Erythroblast (primary cell): ENCODE measurements around the gene RPS15.

Experiments used
- GATA1 ChIP-seq: IDR thresholded peaks from 2 replicates; pipeline ENCODE4 v1.6.1; 2011; ENCODE audit warnings: low read depth, mild to moderate bottlenecking, control low read depth, low read length, moderate library complexity
- POLR2A ChIP-seq: IDR thresholded peaks from 2 replicates; pipeline ENCODE4 v1.6.1; 2011; ENCODE audit warnings: mild to moderate bottlenecking, low read length

DNA sequence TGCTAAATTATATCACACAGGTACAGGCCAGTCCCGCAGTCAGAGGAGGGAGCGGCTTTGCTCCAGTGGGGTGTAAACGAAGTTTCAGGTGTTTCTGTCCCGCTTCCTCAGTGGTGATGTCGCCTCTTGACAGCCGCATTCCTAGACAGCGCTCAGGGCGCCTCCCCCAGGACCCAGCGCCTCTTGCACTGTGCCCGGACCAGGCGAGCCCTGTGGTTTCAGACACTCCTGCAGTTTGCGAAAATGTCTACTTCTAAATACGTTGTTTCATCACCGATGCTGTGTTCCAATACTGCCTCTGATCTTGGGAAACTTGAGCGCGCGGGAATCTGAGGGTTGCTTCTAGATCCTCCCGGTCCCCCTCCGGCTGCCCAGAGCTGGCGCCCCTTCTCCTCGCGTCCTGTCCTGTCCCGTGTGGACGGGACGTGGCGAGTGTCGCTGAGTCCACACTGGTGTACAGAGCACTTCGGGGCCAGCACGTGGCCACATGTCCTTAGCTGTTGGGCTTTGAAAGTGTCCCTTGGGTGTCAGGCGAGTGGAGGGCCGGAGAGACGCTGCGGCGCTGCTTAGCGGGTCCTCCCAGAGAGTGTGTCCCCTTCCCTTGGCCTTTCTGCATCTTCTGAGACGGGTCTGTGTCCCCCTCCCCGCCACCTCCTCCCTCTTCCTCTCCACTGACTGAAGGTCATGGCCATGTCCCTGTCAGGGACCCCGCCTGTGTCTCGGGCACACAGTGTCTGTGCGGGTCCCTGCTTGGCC, 14.6 kb upstream of the RPS15 start:
- TF ChIP-seq POLR2A, result no peak
- no peak for TF ChIP-seq GATA1
